Measurements from ENCODE around the gene COL19A1.

The COL19A1 gene

DNA sequence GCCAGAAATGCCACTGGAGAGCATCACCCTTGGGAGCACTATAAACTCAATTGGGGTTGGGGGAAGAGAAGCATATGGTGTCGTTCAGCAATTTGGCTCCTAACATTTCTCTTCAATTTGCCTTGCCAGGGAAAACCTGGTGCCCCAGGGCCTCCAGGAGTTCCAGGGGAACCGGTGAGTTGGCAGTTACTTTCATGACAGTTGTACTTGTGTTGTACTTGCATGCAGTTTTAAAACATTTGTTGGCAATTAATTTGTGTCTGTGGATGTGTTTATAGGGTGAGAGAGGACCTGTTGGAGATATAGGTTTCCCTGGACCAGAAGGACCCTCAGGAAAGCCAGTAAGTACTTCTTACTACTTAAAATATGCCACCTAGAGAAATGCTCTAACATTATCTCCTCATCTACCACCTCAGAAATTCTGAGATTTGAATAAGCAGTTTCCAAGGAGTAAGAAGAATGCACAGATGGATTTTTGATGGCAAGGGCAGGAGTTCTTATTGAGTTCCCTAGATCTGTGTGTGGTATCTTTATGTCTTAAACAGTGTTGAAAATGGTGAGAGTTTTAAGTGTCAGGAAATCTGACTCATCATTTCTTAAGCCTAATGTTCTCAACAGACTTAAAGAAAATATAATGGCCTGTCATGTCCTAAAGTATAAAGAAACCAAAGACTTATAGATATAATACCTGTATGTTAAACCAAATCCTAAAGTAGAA lies 314.0 kb downstream of the COL19A1 start:
- DNase-seq: no peak

DNA sequence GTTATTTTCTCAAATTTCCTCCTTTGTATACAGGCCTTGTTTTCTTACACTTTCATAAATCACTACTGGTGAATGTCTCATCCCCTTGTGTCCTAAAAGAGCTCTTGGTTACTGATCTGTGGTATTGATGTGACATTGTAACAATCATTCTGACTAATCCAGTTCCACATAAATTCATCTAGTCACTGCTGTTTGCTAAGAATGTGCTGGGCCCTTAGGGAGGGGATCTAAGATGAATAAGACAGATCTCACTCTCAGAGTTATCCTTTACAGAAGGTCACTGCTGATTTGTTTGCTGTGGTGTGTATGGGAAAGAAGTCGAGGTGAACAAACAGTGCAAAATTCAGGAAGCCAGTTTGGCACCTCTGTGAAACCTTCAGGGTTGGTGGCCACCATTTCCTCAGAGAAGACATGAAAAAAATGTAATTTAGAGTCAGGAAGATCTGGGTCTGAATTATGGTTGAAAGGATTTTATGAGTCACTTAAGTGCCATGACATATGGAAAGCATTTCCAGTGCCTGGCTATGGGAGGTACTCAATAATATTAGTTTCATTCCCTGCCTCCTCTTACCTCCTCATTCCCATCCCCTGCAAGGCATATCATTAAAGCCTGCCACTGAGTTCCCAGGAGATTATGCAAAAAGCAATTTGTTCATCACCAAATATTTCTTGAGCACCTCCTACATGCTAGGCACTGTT lies 314.7 kb downstream of the COL19A1 start:
- DNase-seq: no peak

DNA sequence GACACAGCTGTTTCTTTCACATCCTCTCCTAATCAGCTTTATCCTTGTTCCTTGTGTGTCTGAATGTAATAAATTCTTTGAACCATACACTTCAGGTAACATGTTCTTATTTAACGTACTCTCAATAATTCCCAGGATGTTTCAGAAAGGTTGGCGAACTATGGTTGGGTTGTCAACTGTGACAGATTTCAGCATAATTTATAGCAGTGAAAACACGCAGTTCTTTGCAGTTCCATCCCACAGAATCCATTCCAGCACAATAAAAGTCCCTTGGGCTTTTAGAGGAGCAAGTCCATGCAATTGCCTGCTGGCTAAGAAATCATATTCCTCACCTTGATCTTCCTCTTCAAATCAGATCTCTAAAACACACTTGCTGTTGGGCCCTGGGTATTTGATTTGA lies 317.2 kb downstream of the COL19A1 start:
- DNase-seq: no peak

DNA sequence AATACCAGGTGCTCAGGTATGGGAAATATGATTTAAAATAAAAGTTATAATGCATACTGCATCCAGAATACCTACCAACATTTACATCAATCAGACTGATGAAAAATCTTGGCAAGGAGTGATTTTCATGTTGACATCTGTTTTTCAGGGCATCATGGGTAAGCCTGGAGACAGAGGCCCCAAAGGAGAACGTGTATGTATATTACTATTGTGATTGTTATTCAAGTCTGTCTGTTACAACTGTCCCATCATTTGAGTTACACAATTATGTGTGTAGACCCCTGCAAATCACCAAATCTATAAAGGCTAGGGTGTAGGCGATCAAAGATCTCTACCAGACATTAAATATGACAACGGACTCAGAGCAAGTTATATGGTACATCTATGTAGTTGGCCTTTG lies 318.4 kb downstream of the COL19A1 start:
- DNase-seq: no peak

DNA sequence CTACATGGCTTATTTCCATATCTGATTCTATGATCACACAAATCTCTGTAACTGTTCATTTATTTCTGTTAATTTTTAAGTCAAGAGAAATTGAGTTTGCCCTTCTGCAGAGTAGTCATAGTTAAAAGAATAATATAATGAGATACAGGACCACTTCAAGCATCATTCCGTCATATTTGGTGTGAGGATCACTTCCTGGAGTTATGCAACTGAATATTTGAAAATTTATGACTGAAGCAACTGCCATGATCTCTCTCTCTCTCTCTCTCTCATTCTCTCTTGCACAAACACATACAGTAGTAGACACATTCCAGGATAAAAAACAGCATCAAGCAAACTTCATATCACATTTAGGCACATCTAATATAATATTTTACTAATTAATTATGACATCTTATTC lies 320.1 kb downstream of the COL19A1 start:
- no peak for DNase-seq

DNA sequence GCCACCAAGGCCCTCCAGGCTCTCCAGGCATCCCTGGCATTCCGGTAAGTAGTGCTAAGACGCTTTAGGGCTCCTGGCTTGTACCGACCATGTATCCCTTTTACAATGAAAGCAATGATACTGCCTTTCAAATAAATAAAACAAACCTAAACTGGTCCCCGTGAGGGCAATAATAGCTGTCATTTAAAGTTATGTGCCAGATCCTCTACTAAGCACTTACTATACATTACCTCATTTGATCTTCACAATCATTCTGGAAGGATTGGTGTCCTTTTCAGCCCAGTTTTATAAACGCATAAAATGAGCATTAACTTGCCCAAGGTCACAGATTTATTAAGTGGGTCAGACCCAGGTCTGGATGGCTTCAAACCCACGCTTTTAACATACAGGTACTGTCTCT lies 321.8 kb downstream of the COL19A1 start:
- DNase-seq: no peak

DNA sequence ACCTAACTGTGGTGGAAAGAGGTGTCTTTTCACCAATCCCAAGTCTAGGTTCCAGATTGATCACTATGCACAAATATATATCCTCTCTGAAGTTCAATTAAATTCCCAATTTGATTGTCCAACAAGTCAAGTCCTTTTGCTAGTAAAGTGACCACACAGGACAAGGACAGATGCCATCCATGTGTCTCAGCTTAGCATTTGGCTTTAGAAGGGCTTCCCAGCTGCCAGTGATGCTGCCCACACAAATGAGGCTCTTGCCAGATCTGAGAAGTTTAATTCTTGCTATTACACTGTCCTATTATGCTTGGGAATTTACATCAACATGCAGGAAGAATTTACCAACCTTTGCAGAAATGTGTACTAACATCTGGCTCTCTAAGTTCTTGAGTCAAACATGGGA lies 328.1 kb downstream of the COL19A1 start:
- DNase-seq: no peak

DNA sequence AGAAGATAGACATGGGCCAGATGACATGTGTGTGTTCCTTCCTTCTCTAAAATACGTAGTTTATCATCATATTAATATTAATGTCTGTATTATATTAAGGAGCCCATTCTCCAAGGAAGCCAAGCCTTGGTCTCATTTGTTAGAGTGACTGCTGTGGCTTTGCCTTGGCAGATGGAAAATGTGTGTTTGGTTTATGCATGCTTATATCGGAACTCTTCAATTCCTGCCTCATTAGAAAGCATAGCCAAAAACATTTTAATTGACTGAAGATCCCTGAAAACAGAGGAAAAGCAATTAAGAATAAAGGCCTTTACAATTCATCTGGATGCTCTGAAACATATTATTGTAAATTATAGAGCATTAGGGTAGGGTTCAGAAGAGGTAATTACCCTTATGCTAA lies 330.2 kb downstream of the COL19A1 start:
- DNase-seq: no peak

DNA sequence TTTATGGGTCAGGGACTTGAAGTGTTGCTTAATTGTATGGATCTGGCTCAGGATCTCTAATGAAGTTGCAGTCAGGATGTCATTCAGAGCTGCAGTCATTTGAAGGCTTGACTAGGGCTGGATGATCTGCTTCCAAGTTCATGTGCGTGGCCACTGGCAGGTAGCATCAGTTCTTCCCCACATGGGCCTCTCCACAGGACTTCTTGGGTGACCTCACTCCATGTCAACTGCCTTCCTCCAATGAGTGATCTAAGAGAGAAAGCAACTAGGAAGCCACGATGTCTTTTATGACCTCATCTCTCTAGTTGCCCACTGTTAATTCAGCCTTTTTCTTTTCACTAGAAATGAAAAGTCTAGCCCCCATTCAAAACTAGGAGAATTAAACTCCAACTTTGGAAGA lies 332.4 kb downstream of the COL19A1 start:
- no peak for DNase-seq

DNA sequence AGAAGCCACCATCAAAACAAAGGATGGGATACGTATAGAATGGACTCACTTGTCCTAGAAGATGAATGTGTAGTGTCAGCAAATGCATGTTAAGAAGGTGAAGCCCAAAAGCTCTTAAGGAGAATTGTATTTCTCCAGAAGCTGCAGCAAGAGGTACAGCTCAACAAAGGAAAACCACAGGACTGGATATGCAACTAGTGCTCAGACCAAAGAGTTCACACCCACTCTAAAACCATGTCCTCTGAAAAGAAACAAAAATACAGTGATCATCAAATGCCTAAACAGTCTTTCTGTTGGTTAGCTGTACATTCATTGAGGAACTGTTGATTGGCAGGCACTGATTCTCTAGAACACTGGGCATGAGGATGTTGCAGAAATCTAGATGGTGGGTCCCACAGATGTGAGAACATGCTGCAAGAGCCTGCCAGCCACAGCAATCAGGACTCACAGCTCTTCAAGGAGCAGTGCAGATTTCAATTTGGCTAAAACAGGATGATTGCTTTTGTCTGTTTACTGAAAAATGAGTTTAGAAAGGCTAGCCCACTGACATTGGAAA lies 342.0 kb downstream of the COL19A1 start:
- no peak for DNase-seq

DNA sequence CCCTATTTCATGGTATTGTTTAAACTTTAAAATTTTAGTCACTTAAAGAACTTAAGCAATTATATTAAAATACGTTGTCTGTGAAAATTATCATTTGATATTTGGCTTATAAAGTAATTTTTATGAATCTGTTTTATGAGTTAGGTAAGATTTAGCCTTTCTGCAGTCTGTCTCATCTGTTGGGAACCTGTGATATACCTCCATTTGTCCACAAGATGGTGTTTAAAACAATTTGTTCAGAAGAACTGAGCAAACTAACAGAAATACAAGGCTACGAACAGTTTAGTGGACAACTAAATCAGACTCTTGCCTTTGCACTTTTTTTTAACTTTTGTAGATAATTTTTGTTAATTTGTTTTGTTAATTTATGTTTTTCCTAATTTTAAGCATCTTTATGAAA lies 344.1 kb downstream of the COL19A1 start:
- no peak for DNase-seq

DNA sequence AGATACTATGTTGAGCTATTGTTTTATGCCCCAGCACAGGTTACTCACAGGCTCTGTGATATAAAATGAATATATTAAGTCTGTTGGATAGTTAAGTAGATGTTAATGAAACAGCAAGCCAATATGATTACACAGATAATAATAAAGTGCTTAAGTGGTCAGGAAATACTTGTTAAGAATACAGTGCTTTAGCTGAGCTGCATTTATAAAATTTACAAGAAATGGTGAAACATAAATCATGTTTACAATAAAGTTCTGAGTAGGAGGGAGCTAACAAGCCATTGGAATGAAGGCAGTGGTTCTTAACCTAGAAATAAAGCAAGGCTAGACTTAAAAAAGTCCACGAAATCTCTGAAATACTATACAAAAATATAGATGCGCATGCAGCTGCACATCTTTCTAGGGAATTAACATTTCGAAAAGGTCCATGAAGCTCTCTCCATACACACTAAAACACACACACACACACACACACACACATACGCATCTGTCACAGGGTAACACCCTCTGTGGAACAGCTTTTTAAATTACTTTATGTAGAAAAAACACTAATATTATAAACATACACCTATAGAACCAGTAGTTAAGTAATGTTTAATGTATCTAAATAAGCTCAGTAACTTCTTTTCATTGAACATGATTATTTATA lies 349.2 kb downstream of the COL19A1 start:
- DNase-seq: no peak

DNA sequence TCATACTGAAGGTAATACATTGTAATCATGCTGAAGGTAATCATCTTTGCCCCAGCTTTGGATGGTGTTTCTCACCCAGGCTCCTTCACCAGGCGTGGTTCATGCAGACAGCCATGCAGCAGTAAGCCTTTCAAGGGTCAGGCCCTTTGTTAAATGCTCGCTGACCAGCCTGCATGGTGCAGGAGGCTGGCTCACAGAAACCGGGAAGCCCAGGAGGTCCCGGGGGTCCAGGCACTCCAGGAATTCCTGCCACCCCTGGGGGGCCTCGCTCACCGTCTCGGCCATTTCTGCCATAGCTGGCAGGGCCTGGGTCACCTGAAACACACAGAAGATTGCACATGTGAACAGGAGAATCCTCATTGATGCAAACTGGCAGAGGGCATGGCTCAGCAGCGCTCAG lies 350.4 kb downstream of the COL19A1 start:
- DNase-seq: no peak

DNA sequence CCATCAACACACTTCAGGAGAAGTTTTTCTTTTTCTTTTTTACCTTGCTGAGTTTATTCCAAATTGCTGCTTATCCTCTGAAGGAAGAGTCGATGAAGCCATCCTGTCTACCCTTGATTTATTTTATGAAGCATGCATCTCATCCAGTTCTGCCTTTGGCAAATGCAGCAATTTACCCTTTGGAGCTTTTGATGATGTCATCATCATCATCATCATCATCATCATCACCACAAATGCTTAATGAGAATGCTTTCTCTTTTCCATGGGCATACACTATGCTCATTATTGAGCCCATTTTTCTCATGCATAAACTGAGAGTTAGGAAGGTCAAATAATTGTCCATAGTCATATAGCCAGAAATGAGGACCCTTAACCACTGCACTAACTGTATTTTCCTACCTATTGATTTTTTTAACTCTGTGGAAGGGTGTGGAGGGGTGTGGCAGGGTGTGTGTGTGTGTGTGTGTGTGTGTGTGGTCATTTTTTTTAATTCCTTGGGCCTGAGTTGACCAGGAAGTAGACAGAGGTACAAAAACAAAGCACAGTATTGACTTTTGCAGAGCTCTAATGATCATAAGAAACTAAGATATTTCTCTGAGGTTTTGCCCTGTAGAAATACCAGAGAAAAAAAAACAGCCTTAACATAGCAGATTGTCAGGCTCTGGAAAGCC lies 353.7 kb downstream of the COL19A1 start:
- no peak for DNase-seq

DNA sequence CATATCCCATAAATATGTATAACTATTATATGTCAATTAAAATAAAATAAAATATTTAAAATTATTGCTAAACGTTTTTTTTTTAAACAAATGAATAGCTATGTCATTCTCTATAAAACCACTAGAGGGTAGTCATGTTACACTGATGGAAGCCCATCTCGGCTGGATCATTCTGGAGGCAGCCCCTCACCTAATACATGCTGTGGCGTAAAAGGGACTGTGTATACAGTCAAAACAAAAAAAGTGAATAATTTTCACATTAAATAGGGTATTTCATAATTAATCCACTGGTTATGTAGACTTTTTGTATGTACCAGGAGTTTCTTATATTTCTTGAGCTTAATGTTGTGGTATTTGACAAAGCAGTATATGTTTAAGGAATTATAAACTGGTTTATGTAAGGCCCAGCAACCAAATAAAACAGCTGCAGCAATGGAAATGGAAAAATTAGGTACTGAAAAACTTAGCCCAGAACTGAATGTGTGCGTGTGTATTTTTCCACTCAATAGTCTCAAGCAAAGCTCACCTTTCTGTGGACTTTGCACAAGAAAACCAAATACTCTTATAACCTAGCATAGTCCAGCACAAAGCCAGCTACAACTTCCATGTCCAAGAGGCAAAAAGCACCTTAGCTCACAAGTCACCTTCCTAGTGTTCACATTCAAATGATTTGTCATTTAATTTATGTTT lies 354.8 kb downstream of the COL19A1 start:
- no peak for DNase-seq

DNA sequence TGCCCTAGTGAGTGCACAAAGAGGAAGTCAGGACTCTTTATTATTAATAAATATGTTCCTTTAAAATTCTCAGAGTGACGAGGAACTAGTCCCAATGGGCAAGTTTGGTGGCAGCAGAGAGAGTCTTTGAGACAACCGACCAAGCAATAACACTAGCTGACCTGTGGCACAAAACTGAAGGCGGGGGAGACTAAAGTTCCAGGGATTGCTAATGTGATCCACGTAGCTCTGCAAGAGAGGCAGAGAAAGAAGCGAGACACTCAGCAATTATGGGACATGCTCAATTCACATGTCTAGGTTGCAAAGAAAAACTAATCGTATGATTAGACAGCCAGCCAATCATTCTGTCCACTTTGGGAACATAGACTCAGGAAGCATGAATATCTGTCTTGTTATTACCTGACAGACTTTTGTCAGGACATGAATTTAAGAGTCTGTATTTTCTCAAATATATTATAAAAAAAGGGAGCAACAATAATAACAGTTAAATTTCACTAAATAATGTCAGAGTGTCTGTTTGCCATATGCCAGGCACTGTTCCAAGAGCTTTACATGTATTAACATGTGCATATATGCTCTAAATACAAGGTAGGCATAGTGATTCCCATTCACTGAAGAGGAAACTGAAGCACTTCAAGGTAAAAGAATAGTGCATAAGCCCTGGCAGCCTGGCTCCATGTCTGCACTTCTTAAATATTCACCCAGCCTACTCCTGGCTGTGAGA lies 355.5 kb downstream of the COL19A1 start:
- no peak for DNase-seq

DNA sequence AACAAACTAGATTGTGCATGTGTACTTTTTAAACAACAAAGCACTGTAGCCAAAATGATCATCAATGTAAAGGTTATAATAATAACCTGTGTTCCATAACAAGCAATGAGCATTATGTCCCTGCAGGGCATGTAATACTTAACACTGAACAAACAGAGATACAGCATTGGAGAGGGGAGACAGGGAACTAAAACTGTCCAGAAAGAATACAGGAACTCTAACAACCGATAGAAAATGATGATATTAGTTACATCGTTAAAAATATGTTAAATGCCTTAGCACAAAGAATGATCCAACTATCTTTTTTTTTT lies 356.0 kb downstream of the COL19A1 start:
- no peak for DNase-seq

DNA sequence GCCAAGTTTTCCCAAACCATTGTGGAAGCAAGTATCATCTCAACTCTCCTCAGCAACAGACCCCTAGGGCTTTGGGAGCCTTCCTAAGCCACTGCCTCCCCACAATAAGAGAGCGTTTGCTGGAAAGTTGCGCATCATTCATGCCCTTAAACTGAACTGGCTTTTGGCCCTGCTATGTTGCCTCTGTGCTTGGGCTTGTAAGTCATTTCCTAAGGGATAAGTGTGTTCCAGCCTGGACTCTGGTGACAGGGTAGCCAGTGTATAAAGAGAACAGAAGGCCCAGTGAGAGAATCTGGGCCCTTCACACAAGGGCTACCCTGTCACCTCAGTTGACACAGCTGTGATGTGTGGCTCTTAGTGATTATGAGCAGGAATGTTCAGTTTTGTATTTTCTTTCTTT lies 358.7 kb downstream of the COL19A1 start:
- DNase-seq: no peak

DNA sequence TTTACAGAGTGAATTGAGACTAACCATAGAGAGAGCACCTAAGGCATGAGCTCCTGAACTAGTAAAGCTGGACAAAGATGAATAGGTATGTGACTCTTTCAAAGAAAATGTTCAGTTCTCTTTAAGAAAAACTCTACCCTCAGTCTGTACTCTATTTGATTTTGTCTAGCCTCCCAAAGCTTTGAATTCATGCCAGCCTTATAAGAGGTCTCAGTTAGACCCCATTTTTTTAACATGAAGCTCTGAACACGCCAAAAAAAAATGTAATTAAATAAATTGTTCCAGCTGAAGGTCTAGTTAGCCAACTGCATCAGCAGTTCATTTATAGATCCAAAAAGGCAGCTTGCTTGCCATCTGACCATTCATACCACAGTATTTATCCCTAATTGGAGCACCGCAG lies 365.0 kb downstream of the COL19A1 start:
- DNase-seq: no peak

DNA sequence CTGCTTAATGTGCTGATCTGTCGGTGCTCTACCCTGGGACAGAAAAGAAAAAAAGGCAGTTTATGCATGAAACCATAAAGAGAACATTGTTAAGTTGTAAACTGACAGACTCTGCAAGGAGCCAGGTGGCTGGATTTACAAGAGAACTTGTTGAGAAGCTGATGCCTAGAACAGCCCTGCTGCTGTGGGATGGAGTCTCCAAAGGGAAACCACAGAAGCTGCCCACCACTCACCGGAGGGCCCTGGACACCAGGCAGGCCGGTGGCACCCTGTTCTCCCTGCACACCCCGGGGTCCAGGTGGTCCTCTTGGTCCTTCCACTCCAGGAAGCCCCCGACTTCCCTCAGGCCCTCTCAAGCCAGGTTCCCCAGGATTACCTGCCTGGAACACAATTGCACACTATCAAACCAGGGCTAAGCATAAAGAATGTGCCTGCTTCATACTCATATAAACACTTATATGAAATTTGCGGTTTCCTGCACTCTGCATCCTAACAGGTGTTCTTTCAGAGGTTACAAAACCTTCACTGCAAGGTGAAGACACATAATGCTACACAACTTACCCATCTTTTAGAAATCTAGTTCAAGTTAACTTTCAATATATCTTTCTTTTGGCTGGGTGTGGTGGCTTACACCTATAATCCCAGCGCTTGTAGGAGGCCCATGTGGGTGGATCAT lies 368.3 kb downstream of the COL19A1 start:
- DNase-seq: no peak

DNA sequence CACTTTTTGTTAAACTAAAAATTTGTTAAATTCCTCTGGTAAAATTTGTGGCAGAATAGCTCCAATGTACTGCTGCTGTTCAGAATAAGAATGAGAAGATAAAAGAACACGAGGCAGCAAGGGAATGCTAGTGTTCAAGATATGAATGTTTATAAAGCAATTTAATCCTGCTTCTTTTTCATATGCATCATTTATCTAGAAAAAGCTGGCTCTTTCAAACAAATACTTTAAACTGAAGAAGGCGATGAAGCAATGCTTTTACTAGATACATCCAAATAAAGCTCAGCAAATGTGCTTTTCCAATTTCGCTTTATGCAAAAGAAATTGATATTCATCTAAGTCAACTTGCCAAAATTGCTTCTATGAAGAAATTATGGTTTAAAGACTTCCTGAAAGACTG lies 370.0 kb downstream of the COL19A1 start:
- DNase-seq: no peak

DNA sequence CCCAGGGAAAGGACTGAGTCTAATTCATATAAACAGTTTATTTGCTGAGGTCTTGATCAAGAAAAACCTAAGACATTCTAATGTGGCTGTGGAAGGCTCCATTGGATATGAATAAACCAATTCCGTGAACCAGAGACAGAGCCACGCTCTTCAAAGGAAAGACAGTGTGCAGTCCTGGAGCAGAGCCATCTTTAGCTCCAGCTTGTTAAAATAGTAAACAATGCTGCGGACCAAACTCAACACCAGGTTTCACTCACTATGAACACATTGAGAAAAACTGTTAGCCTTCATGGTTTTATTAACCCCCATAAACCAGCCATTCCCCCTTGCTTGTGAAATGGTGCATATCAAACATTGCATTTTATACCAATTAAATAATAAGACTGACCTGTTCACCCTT lies 374.7 kb downstream of the COL19A1 start:
- no peak for DNase-seq

Data from right hindlimb (tissue), 1 donor.